HK-2 (cell line): ENCODE measurements around the gene EMC1.
"Not testable (repeated sequence)": the region's sequence is repeated elsewhere in the genome, so short reads cannot be mapped to it uniquely, and the experiment has no call there.

Experiments
- DNase-seq: peaks from one replicate; pipeline ENCODE4 v3.0.0-alpha.2; 2018; ENCODE audit not compliant: unreplicated experiment

Gene EMC1

DNA sequence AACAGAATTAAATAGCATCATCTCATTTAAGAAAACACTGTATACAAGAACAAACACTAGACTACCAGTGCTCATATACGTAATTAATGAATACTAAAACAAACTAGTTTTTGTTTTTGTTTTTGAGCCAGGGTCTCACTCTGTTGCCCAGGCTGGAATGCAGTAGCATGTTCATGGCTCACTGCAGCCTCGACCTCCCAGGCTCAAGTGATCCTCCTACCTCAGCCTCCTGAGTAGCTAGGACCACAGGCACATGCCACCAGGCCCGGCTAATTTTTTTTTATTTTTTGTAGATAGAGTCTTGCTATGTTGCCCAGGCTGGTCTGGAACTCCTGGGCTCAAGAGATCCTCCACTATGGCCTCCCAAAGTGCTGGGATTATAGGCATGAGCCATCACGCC lies 34.7 kb downstream of the EMC1 start:
- DNase-seq: not testable (repeated sequence)

DNA sequence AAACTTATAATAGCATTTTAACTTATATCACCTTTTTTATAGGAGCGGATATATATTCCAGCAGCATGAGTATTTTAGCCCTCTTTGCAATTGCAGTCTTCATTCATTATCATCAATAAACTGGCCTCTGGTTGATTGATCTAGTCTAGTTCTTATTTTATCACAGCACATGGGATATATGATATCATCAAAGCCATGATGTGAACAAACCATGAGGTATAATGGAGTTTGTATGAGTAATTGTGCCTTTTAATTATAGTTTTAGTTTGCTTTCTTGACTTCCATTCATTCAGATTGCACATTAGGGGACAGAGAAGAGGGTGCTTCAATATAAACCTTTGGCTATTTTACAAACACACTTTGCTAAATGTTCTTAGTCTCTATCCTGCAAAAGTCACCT lies 37.7 kb downstream of the EMC1 start:
- DNase-seq: no peak

DNA sequence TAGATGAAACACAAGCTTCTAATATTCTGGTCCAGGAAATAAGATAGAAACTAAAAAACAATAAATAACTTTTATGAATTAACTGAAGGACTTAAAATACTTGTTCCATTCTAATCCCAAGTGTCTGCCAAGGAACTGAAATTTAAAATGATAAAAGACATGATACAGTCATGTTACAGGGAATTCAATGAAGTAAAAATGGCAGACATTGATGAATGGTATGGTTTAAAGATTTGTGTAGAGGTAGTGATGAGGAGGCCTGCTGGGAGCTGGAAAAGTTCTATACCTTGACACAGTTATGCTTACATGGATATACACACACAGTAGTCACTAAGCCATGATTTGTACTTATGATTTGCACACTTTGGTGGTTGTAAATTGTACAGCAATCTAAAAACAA lies 39.2 kb downstream of the EMC1 start:
- no peak for DNase-seq

DNA sequence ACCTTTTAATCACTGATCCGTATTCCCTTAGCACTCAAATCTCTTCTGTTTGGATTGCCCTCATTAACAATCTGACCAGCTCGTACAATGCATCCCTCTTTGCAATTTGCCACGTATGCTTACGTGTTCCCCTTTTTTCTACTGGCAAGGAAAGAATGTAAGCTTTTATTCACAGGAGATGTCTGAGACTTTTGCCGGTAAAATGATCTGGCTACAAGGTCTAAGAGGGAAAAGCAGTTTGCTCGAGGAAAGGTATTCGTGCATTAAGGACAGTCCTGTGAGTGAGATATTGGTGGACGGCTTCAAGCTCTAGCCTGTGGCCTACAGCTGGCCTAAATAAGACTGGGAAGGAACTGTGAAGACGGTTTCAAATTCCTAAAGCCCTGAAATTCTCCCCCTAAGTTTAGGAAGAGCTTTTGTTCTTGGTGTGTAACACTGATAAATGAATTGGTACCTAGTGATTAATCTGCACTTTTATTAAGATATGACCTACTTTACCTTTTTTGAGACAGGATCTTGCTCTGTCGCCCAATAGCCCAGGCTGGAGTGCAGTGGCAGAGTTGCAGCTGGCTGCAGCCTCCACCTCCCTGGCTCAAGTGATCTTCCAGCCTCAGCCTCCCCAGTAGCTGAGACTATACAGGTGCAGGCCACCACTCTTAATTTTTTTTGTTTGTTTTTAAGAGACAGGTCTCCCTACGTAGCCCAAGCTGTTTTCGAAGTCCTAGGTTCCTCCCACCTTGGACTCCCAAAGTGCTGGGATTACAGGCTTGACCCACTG lies 40.4 kb downstream of the EMC1 start:
- DNase-seq: no peak

DNA sequence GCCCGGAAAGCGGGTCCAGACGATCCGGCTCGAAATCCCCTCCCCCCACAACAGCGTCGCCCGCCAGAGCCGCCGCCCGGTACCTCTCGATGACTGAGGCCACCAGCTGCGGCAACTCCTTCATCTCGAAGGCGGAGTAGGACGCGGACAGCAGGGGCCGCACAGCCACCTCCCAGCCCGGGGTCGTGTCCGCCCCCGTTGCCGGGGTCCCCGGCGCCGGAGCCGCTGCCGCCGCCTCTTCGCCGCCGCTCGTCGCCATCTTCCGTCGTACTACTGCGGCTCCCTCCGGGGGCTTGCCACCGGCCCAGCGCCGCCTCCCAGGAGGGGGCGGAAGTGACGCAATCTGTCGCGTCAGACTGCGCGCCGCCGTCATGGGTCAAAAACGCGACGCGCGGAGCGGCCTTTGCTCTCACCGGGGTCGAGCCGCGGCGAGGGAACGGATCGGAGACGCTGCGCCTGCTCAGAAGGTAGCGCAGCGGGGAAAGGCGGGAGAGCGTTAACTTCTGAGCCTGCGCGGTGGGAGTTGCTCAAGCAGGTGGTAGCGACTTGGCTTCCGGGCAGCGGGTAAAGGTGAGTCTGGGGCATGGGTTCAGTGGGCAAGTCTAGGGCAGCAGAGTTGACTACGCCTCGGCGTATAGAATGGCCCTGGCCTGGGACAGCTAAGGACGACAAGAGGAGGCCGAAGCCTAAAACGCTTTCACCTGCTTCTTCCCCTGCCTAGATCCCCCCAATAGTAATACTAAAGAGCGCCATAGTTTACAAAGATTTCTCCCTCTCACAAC lies 41.1 kb downstream of the EMC1 start, which contains the start of gene UBR4:
Gene UBR4, minus strand, starts transcription at position 277 of the 782 bp plus-strand sequence. Its CDS starts 18 bp downstream, at position 259.
- DNase-seq: peak; percentile 94

DNA sequence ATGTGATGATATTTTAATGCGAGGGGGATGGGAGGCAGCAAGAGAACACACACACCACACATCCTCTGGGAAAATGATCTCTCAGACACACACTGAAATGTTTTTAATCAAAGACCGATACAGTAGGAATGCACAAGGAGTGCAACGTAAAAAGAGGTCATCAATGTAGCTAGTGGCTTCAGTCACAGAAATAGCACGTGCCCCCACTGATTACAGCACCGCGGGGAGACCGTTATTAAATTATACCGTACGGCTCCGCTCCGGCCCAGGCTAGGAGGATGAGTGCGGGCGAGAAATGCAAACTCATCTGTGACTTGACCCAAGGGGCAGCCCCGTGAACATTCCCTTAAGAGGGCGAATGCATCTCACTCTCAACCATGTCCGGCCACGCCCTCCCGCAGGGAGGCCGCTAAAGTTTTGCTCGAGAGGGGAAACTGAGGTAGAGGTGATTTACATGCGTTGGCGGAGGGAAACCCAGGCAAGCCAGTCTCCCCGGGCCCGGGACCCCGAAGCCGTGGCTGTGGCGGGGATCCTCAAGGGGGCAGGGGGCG lies 41.8 kb downstream of the EMC1 start:
- peak; percentile 42 for DNase-seq

DNA sequence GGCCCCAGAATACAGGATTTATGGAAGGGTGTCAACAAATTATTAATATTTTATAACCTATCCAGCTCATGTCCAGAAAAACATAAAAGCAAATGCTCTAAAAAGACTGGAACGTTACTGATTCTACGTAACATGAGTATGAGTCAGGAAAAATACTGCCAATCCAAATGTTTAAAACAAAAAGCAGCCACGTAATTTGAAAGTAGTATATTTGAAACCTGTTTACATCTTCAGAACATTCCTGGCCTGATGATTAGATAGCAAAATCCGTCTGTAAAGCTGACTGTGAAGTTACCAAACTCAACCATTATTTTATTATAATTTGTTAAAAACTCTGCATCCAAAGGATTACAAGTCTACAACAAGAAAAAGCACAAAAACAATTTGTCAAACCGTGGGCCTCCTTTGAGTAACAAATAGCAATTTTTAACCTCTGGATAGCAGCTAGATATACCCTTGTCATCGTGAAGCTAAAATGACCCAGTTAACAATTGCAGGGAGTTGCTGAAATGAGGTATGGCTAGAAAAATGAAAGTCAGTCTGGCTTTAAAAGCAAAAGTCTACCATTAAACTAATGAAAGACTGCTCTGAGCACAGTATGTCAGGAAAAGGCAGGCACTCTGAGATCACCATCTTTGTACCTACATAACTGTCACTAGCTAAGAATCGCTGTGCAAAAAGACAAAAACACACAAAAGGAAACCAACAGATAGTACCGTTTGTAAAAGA lies 42.5 kb downstream of the EMC1 start:
- DNase-seq: no peak

DNA sequence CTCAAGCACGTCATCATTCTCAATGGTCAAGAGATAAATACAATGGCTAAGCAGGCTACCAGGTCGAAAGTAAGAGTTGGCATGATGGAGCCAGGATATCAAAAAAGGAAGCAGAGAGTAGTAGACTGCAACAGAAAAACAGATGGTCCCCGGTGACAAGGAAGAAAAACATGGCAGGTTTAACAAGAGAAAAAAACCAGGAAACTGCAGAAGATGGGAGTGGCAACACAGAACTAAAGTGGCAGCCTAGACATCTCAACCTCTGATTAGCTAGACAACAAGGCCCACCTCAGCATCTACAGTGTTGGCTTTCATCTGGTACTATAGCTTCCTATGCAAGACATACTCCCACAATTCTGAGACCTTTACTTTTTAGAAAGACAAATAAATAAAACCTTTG lies 44.4 kb downstream of the EMC1 start:
- no peak for DNase-seq

DNA sequence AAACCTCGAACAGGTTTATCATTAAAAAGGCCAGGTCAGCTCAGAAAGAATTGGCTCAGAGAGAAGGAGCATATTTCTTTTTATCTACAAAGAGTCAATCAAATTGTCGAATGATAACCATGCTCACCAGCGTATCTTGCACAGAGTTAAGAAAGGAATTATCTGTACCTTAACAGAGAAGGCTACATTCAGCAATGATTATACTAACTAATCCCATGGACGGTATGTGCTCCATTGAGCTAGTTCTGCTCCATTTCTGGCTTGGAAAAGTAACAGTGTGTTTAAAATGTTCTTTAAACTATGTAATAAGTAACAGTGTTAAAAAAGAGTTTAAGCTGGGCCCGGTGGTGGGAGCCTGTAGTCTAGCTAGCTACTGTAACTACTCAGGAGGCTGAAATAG lies 45.5 kb downstream of the EMC1 start:
- no peak for DNase-seq

DNA sequence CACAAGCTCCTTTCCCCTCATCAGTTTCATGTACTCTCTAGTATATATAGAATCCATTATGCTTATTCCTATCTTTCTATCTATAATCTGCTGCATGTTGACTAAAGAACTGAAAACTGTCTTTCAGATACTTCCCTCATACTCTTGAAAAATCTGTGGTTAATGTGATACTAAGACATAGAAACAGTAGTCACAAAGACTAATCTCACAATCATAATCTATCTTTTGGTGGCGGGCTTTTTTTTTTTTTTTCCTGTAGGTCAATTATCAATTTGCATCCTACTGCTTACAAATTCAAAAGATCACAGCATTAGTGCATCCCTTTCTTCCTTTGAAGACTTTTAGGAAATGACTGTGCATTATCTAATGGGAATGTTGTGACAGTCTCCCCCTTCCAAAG lies 45.9 kb downstream of the EMC1 start:
- DNase-seq: no peak

DNA sequence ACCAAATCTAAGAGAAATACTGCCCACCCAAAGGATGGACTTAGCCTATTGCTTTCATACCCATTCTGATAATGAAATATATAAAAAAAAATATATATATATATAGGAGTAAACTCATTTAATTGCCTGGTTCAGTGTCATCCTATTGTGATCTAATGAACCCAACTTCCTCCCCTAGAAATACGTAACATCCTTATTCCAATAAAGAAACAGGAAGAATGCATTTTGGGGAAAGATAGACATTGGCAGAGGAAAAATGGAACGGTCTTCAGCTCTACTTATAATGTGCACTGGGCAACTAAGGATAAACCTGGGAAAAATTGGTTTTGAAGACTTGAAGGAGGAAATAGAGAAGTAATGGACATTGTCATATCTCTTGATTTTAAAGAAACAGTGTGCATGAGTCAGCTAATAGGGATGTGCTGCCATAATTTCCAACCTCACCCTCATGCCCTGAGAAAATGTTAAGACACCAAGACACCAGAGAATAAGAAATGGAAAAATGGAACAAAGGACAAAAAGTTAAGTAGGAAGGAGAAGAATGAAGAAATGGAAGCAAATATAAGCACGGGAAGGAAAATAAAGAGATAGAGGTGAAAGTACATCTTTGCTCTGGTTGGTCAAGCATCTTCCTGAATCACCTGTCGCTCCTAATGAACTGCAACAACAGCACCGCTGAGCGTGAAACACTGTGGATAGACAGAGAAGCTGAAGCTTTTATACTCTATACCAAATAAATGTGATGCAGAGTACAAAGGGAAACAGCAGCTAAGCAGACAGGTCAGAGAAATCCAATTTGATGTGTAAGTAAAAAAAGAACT lies 46.7 kb downstream of the EMC1 start:
- DNase-seq: no peak

DNA sequence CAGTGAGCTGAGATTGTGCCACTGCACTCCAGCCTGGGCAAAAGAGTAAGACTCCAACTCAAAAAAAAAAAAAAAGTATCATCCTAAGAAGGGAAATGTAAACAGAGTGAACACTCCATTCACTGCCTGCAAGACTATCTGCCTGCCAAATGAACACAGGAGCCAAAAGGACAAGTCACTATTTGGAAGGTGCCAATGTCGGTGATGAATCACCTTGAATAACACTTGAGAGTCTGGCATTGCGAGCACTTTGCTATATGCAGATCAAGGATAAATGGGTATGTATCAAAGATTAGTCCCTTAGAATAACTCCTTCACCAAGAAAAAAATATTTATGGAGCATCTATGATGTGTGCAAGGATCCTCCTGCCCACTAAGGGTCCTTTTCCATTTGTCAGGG lies 47.9 kb downstream of the EMC1 start:
- DNase-seq: no peak

DNA sequence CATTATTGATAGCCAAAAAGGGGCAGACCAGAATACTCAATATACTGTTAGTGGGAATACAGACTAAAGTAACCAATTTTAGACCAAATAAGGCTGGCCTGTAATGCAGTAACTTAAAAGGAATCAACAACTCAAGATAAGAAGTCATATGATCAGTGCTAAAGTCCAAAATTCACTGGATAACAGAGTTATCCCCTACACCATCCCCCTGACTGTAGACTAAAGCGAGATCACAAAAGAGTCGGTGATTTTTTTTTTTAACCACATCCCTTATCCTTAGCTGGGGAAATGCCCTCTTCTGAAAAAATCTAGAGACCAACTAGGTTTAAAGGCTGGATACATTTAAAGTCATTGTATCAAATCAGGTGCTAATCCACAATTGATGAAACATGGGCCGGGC lies 48.9 kb downstream of the EMC1 start:
- no peak for DNase-seq

DNA sequence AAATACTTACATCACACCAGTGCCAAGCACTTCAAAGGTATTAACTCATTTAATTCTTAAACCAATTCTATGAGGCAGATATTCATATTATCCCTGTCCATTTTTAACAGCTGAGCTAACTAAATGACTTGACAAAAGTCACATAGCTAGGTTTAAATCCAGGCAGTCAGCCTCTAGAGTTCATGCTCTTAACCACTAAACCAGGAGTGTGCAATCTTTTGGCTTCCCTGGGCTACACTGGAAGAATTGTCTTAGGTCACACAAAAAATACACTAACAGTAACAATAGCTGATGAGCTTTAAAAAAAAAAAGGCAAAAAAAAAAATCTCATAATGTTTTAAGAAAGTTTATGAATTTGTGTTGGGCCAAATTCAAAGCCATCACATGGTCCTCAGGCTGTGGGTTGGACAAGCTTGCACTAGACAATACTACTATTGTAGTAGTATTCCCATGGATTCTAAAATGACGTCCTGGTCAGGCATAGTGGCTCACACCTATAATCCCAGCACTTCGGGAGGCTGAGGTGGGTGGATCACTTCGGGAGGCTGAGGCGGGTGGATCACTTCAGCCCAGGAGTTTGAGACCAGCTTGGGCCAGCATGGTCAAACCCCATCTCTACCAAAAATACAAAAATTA lies 51.2 kb downstream of the EMC1 start:
- no peak for DNase-seq

DNA sequence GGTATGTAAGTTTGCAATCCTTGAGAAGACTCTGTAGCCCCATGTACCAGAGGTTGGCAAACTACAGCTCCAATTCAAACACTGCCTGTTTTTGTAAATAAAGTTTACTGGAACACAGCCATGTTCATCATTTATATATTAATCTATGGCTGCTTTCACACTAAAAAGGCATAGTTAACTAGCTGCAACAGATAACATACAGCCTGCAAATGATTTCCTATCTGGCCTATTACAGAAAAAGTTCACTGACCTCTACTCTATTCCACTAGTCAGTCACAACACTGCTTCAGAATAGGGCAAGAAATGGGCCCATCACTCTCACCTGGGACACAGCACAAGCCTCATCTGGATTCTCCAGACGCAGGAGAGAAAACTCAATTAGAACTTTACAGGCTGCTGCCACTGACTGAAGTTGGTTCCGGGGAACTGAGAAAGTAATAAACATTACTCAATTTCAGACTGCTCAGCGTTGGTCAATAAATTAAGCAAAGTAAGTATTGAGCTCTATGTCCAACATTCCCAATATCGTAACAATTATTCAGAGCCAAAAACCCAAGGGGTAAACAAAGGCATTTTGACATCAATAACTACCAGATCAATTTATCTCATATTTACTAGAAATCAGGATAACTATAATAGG lies 51.9 kb downstream of the EMC1 start:
- no peak for DNase-seq

DNA sequence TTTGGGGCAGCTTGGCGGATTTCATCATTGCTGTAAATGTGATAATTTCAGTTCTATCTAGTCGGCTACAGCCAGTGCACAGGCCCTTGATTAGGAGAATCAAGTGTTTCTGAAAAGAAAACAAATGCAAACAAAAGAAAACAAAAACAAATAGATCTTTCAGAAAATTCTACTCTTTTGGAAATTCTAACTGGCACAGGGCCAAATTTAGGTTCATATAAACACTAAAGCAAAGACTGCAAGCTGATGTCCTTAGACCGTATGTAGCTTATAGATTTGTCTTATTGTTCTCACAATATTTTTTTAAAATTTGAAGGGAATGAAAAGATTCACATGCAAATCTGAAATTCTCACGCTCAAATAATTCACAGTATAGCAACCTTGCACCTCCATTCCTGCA lies 52.5 kb downstream of the EMC1 start:
- DNase-seq: no peak

DNA sequence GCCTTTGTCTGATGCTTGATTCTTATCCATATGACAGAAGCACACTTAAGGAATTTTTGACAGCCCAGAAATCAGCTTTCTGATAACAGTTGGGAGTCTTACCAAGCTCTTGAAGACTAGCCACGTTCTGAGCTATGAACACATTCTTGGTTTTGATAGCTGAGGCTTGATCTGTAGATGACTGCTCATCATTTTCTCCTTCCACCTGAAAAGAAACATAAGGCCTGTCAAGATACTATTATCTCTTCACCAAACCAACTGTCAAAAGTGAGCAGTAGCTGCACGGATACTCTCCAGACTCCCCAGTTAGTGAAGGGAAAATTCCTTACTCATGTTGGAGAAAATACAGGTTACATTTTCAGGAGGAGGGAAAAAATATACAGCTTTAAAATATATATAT lies 53.5 kb downstream of the EMC1 start:
- no peak for DNase-seq

DNA sequence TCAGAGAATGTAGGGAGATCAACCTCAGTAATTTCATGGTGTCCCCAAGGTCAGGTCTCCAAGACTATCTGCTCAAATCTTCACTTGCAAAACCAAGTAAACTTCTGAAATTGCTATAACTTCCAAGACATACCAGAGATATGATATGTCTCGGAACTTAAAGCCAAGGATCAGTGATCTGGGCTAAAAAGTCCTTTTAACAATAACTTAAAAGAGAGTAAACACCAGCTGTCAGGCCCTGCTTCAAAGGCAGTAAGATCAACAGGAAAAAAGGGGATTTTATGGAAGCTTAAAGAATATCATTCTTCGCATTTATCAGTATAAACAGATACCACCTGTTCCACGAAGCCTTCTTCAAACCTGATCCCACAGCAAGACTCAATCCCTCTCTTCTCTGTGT lies 55.0 kb downstream of the EMC1 start:
- DNase-seq: no peak

DNA sequence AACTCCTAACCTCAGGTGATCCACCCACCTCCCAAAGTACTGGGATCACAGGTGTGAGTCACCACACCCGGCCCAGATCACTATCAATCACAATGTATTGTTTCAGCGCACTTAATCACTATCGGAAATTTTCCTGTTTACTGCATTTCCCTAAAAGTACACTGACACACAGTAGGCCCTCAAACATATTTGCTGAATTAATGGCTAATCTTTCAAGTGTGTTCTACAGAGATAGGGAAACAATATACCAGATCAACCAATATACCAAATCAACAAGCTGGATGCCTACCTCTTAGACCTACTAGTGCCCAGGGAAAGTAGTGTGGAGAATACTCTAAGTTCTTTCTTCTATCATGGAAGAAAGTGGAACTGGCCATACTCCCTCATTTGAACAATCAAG lies 58.3 kb downstream of the EMC1 start:
- DNase-seq: no peak

DNA sequence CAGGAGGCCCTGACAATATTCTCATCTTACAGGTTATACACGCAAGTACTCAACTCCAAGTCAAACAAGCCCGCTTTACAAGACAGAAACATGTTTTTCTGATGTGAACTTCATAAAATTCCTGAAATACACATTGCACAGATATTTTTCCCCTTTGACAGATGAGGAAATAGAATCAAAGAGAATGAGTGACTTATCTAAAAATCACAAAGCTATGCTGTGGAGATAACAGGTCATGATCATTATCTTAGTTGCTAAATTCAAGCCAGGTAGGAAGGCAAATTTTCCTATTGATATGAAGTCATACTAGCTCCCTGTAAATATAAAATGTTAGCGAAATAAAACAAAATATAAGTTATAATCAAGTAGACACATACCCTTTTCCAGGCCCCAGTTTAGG lies 59.5 kb downstream of the EMC1 start:
- DNase-seq: no peak
